HG02610 (cell line): ENCODE results near the gene CCDC85B.
"Not testable (repeated sequence)": the region's sequence is repeated elsewhere in the genome, so short reads cannot be mapped to it uniquely, and the experiment has no call there.

Source experiments
- ATAC-seq: cut with Tn5 transposase; IDR thresholded peaks from one replicate; pipeline ENCODE4 v1.9.1; 2021; ENCODE audit warnings: mild to moderate bottlenecking, moderate library complexity; ENCODE audit not compliant: unreplicated experiment

Gene CCDC85B

DNA sequence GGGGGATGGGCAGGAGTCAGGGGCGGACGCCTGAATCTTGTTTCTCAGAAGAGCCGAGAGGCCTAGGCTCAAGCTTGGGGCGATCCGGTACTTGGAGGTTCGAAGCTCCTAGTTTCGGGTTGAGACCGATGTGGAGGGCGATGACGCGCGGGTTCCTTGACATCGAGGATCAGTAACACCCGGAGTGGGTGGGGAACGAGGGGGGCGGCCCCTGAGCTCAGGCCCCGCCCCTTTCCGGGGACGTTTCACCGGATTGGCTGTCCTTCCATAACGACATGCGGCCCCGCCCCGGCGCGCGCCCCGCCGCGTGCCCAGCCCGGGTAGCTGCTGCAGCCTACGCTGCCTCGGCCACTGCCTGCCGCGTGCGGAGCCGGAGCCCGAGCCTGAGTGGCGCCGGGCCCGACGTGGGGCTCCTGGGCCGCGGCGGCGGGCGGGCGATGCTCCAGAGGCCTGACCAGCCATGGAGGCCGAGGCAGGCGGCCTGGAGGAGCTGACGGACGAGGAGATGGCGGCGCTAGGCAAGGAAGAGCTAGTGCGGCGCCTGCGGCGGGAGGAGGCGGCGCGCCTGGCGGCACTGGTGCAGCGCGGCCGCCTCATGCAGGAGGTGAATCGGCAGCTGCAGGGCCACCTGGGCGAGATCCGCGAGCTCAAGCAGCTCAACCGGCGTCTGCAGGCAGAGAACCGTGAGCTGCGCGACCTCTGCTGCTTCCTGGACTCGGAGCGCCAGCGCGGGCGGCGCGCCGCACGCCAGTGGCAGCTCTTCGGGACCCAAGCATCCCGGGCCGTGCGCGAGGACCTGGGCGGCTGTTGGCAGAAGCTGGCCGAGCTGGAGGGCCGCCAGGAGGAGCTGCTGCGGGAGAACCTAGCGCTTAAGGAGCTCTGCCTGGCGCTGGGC lies at the start of gene CCDC85B:
TSS of gene CCDC85B (plus strand) at position 350 of the 895 bp plus-strand sequence. CDS start at position 461, 111 bp downstream.
- ATAC-seq = peak; percentile 62

DNA sequence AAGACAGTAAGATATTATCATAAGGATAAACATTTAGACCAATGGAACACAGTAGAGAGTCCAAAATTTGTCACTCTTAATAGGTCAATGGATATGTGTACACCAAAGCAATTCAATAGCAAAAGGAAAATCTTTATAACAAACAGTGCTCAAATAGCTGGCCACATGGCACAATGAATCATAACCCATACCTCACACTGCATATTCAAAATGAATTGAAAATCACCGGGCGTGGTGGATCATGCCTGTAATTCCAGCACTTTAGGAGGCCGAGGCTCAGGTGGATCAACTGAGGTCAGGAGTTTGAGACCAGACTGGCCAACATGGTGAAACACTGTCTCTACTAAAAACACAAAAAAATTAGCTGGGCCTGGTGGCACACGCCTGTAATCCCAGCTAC lies 48.3 kb upstream of the CCDC85B start:
- ATAC-seq = no peak

DNA sequence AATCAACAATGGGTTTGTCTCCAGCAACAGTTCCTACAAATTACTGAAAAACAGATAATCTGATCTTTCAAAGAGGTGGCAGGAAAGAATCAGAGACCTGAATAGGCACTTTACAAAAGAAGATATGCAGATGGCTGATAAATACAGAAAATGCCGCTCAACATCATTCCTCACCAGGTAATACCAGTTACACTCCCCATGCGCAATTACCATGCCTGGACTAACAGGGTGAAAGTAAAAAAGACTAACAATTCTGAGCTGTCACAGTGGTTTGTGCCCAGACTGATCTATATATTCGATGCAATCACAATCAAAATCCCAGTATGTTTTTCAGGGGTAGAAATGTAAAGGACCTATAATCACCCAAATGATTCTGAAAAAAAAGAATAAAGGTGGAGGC lies 46.7 kb upstream of the CCDC85B start:
- ATAC-seq = no peak

DNA sequence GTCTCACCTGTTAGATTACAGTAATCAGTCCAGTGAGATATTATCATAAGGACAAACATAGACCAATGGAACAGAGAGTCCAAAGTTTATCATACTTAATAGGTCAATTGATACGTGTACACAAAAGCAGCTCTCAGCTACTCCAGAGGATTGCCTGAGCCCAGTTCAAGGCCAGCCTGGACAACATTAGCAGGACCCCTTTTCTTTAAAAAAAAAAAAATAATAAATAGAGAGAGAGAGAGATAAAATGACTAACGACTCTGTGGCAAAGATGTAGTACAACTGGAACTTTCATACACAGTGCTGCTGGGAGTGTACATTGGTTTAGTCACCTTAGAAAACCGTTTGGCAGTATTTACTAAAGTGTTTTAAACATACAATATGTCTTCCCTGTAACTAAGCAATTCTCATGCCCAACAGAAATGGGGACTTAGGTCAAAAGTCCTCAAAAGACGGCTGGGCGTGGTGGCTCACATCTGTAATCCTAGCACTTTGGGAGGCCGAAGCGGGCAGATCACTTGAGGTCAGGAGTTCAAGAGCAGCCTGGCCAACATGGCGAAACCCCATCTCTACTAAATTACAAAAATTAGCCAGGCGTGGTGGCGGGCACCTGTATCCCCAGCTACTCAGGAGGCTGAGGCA lies 46.1 kb upstream of the CCDC85B start:
- no peak for ATAC-seq

DNA sequence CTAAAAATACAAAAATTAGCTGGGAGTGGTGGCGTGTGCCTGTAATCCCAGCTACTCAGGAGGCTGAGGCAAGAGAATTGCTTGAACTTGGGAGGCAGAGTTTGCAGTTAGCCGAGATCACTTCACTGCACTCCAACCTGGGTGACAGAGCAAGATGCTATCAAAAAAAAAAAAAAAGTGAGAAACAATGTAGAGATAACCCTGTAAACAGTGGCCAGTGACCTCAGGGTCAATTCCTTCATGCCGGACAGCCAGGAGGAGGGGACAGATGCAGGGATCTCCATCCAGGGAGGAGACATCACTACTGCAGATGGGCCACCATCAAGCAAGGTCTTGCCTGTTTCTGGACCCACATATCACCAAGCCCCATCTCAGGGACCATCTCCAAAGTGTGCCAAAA lies 42.7 kb upstream of the CCDC85B start:
- no peak for ATAC-seq

DNA sequence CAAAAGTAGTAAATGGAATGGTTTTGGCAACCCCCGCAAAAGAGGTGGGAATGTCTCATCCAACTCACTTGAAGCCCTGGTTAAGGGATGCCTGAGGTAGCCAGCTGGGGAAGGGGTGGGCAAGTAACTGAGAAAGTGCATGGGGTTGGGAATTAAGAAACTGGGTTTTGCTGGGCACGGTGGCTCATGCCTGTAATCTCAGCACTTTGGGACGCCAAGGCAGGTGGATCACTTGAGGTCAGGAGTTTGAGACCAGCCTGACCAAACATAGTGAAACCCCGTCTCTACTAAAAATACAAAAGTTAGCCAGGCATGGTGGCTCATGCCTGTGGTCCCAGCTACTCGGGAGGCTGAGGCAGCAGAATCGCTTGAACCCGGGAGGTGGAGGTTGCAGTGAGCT lies 41.8 kb upstream of the CCDC85B start:
- ATAC-seq = not testable (repeated sequence)

DNA sequence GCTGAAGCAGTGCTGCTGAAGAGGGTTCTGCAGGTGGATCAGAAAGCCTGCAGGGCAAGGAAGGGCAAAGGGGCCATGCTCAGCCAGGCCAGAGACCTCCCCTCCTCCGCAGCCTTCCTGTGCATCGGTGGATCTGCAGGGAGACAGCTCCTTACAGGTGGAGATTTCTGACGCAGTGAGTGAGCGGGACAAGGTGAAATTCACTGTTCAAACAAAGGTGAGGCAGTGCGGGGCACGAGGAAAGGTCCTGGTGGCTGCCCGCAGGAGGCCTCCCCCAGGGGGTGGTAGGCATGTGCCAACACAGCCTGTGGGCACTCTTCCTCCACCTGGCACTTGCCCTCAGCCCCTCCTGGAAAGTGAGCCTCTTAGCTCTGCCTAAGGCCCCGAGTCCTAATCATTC lies 41.1 kb upstream of the CCDC85B start:
- no peak for ATAC-seq

DNA sequence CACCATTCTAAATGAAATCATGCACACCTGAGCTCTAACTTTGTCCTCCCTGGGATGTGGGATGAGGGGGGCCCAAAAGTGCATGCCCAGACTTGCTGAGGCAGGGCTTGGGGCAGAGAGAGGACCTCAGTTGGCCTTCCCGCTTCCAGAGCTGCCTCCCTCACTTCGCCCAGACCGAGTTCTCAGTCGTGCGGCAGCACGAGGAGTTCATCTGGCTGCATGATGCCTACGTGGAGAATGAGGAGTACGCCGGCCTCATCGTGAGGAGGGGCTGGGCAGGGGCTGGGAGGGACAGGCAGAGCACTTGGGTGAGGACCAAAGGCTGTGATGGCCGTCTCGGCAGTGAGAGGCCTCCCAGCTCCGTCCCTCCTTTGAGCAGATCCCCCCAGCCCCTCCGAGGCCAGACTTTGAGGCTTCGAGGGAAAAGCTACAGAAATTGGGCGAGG lies 40.7 kb upstream of the CCDC85B start:
- ATAC-seq = no peak

DNA sequence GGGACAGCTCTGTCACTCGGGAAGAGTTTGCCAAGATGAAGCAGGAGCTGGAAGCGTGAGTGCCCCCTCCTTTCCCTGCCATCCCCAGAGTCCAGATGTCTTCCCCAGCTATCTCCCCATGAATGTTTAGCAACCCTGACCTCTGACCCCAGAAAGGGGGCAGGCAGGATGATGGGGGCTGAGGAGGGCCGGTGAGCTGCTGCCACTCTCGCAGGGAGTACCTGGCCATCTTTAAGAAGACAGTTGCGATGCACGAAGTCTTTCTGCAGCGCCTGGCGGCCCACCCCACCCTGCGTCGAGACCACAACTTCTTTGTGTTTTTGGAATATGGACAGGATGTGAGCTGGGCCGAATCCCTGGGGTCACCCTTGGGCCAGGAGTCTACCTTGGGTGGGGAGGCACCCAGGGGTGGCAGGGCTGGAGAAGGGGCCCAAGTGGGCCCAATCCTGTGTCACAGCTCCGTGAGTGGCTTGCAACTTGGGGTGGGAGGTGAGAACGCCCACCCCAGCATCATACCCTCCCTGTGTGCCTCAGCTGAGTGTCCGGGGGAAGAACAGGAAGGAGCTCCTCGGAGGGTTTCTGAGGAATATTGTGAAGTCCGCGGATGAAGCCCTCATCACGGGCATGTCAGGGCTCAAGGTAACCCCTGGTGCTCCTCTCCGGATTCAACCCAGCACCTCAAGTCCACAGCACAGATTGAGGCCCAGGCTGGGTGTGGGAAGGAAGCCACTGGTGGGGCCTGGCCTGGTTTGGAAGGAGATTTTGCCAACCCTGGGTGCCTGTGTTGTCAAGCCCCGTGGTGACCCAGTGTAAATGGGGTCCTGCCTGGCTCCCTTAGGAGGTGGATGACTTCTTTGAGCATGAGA lies 40.0 kb upstream of the CCDC85B start:
- no peak for ATAC-seq

DNA sequence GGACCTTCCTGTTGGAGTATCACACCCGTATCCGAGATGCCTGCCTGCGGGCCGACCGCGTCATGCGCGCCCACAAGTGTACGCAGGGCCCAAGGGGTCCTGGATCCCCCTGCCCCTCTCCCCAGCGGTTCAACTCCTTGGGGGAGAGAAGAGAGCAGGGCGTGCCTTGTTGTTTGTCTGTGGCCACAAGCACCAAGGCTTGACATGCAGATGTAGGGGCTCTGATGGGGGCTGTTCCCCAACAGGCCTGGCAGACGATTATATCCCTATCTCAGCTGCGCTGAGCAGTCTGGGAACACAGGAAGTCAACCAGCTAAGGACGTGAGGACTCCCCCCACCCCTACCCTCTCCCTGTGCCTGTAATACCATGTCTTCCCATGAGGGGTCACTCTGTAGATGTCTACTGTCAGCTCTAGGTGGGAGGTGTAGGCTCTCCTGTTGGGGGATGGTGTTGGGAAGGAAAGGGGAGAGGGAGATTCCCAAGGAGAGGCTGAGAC lies 39.3 kb upstream of the CCDC85B start:
- no peak for ATAC-seq

DNA sequence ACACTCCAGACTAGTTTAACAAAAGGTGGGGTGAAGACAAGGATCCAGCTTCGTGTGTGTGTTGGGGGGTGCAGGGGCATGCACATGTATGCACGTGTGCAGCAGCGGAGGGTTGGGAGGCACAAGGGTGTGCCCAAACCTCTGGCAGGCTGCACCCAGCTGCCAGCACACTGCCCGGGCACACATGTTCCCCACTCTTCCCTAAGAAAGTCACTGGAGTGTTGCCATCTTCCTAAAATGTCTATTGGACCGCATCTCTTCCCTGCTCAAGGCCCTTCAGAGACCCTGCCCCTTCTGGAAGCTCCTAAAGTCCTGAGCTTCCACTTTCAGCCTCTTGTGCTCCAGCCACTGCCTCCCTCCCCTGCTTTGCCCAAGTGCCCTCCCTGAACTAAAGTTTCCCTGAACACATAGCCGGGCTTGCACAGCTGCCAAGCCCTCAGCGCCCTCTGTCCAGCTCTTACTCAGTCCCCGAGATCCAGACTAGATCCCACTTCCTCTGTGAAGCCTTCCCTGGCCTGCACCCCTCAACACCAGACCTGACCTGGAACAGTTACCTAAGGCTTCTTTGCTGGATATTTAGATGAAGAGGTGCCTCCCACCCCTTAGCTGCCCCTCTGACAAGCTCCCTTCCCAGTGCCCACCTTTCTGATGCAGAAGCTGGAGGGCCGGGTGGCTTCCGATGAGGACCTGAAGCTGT lies 38.5 kb upstream of the CCDC85B start:
- ATAC-seq = no peak

DNA sequence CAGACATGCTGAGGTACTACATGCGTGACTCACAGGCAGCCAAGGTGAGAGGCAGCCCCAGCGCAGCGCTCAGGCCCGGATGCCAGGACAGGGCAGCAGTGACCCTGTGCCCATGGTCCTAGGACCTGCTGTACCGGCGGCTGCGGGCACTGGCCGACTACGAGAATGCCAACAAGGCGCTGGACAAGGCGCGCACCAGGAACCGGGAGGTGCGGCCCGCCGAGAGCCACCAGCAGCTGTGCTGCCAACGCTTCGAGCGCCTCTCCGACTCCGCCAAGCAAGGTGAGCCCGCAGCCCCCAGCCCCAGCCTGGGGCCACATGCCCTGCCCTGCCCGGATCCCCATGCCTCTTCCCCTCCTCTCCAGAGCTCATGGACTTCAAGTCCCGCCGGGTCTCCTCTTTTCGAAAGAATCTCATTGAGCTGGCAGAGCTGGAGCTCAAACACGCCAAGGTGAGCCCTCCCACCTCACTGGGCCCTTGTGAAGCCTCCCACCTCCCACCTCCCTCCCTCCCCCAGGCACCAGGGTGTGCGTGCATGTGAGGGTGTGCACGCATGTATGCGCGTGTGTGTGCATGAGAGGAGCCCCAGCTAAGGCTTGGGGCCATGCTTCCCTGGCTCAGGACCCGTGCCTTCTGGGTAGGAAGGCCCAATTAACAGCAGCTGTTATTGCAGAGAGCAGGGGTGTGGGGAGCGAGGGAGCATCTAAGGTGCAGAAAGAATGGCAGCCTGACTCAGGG lies 37.8 kb upstream of the CCDC85B start:
- no peak for ATAC-seq

DNA sequence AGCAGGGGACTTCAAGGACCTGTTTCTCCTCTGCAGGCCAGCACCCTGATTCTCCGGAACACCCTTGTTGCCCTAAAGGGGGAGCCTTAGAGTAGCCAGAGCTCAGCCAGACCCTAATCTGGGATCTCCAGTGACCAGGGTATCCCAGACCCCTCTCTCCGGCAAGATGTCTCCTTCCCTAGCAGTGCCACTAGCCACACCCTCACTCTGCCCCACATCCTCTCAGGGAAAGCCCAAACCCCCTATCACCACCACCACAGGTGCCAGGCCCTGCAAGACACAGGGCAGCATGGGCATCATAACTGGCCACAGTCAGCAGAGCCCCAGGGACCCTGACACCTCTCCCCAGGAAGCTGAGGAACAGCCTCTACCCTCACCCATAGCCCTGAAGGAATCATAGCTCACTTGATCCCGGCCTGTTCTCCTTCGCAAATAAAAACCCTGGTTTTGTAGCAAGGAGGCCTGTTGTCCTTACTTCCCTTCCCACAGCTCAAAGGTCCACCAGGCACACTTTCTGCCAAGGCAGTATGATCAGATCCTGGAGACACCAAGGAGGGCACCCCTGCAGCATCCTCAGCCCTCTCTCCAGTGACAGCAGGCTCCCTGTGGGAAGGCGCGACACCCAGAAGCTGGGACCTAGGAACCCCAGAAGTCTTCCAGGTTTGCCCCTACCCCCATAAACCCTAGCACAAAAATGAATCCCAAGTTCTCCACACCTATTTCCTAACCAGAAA lies 37.1 kb upstream of the CCDC85B start:
- no peak for ATAC-seq

DNA sequence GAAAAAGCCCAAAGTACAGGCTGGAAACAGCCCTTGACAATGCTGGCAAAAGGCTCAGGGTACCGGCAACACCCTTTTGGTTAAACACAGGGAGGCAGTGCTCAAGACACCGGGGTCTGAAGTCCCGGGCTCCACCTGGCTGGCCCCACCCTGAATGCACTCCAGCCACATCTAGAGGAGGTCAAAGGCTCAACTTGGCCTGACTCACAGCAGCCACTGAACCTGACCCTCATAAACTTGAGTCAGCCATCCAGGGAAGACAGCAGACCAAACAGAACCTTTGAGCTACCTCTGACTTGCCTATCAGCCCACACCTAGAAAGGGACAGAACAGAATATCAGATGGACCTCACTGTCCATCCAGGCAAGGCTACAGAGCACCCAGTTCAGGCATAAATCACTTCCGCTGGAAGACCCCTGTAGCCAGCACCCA lies 36.3 kb upstream of the CCDC85B start:
- no peak for ATAC-seq

DNA sequence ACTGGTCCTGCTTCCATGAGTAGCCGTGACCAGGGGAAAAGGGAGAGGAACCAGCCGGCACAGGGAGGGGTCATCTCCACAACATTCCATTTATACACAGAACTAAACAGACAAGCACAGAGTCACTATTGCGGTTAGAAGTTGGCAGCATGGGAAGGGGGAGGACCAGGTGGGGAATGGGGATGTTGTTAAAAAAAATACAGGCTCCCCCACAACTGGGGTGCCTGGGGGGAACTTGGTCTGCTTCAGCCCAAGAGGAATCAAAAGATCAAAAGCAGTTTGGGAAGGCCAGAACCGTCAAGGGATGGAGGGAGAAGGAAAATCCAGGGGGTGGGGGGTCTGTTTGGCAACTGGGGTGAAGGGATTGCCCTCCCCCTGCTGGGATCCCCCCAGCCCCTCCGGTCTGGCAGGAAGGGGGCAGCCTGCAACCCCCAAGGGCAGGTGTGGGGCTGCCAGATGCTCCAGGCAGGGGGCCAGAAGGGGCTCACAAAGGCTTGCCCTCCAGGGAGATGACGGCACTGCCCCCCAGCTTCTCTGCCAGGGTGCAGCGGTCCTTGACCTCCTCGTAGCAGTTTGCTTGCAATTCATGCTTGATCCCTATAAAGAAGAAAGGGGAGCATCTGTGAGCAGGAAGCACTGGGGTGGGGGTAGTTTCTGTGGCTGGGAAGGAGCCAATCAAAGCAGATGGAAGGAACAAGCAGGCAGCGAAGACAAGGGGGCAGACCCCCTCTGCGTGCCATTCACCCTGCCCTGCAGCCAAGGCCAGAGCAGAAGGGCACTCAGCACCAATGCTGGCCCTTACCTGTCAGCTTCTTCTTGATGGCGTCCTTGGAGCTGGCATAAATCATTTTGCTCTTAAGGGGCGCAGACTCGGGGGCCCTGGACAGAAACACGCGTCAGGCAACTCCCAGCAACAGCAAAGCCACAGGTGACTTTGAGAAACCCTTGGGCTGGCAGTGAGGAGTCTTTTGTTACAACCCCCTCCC lies 35.3 kb upstream of the CCDC85B start:
- ATAC-seq = no peak

DNA sequence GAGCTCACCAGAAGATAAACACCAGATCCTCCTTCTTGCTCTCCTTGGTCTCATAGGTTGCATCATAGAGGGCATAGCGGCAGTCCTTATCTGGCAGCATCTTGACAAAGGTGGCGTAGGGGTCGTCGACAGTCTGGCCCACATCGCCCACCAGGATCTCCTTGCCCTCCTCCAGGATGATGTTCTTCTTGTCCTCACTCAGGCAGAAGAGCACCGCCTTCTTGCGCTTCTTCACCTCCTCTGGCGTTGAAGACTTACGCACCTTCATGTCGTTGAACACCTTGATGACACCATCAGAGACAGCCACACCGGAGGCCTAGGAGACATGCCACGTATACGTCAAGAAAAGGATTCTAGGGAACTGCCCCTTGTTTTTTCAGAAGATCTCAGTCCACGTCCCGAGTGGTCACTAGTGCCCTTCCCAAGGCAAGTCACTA lies 34.5 kb upstream of the CCDC85B start:
- ATAC-seq = no peak

DNA sequence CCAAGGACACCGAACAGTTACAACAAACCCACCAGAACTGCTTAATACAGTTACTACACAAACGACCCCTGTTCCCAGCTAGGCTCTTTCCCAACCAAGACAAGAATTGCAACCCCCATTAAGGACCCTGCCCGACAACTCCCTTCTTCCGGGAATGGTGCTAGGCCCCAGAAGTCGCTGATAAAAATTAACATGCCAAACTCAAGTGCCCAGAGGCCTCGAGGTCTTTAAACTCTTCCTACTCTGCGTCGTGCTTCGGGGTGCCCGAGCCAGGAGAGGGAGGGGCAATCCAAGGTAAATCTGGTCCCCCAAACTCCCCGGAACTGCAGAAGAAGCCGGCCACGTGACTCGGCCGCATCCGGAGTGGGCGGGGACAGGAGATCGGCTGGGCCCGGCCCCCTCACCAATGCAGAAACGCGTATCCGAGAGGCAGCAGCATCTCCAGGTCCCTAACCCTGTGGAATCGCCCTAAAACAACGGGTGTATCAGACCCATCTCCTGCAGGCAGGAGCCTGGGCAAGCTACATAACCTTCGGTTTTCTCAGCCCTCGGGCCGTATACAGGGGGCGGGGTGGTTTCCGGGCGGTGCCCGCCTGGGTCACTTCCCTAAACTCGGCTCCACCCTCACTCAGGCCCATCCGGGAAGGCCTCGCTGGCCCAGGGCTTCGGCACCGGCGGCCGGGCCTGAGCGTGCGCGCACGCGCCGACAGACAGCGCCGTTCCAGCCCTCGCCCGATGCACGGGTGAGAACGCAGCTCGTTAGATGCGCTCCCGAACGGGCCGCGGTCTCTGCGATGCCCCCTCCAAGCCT lies 33.6 kb upstream of the CCDC85B start:
- peak; percentile 27 for ATAC-seq
